ENCODE data around the gene OR5H1.

The OR5H1 gene

DNA sequence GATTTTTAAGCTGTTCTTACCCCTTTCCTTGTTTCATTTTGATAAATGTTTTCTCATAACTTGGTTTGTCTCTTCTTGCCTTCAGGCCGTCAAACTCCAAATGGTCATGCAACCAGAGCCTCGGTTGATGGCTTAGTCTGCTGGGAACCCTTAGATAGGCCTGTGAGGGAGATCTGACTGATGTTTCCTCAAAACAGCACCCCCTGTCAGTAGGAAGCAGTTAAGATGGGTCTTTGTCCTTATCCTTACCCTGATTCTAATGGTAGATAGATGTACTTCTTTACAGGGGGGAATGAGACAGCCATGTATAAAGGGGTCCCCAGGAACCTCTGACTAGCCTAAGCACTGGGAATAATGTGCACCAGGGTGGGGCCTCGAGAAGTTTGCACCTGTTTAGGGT lies 16.3 kb upstream of the OR5H1 start (continued):
- TF ChIP-seq ZBTB17 (tag by site-specific recombination; IDR thresholded peaks at IDR 0.05), result no peak
- no peak for TF ChIP-seq OSR2 (tag by site-specific recombination; IDR thresholded peaks at IDR 0.05)
- TF ChIP-seq, protein P1, sequence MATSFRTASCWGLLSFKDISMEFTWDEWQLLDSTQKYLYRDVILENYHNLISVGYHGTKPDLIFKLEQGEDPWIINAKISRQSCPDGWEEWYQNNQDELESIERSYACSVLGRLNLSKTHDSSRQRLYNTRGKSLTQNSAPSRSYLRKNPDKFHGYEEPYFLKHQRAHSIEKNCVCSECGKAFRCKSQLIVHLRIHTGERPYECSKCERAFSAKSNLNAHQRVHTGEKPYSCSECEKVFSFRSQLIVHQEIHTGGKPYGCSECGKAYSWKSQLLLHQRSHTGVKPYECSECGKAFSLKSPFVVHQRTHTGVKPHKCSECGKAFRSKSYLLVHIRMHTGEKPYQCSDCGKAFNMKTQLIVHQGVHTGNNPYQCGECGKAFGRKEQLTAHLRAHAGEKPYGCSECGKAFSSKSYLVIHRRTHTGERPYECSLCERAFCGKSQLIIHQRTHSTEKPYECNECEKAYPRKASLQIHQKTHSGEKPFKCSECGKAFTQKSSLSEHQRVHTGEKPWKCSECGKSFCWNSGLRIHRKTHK (tag by site-specific recombination; IDR thresholded peaks at IDR 0.05), result no peak
- no peak for TF ChIP-seq ZNF530 (tag by site-specific recombination; IDR thresholded peaks at IDR 0.05; ENCODE audit: low read depth)
- TF ChIP-seq YY1 (tag by site-specific recombination; IDR thresholded peaks at IDR 0.05), result no peak
- no peak for TF ChIP-seq YY2 (tag by site-specific recombination; IDR thresholded peaks at IDR 0.05)

DNA sequence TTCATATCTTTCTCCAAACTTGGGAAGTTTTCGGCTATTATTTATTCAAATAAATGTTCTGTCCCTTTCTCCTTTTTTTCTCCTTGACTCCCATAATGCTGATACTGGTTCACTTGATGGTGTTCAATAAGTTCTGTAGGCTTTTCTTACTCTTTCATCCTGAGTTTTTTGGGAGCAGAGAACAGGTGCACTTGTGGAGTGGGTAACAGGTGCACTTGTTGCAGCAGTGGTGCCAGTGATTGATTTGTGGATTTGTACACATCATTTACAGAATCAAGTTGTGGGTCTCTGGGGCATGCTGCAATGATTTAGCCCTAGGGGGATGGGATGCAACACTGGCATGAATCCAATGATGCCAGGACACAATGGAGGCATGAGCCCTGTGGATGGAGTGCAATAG lies 14.8 kb upstream of the OR5H1 start:
- no peak overlapping the region for H3K4me3 ChIP-seq (ENCODE audit: low read depth, low read length)
- no peaks in the 10 kb centered on the region for H3K36me3 ChIP-seq (ENCODE audit: control insufficient read depth in 2 of 2, insufficient read depth in 1 of 2, low read length in 2 of 2)
- CTCF ChIA-PET, result no interaction called here
- no peaks in the 10 kb centered on the region for H3K9me3 ChIP-seq (ENCODE audit: control insufficient read depth, insufficient read depth, low read depth, low read length)
- POLR2A ChIA-PET, result no interaction called here
- TF ChIP-seq MZF1 (tag by site-specific recombination; IDR thresholded peaks at IDR 0.05; ENCODE audit: borderline replicate concordance) (no peak), ZNF529 (tag by site-specific recombination; IDR thresholded peaks at IDR 0.05; ENCODE audit: insufficient replicate concordance) (no peak), ZNF768 (tag by site-specific recombination; IDR thresholded peaks at IDR 0.05) (no peak), ZNF266 (tag by site-specific recombination; IDR thresholded peaks at IDR 0.05; ENCODE audit: low read depth) (no peak), ZNF830 (tag by site-specific recombination; IDR thresholded peaks at IDR 0.05; ENCODE audit: low read depth) (no peak), KLF8 (tag by site-specific recombination; IDR thresholded peaks at IDR 0.05) (no peak), SCRT2 (tag by site-specific recombination; IDR thresholded peaks at IDR 0.05) (peak; percentile 85), SCRT1 (tag by site-specific recombination; IDR thresholded peaks at IDR 0.05; ENCODE audit: borderline replicate concordance) (peak; percentile 73), ZNF548 (tag by site-specific recombination; IDR thresholded peaks at IDR 0.05) (no peak), ZNF585B (tag by site-specific recombination; IDR thresholded peaks at IDR 0.05) (no peak), ZNF138 (tag by site-specific recombination; IDR thresholded peaks at IDR 0.05; ENCODE audit: borderline replicate concordance) (no peak), YY2 (tag by site-specific recombination; IDR thresholded peaks at IDR 0.05) (no peak)
- TF ChIP-seq, protein P2, sequence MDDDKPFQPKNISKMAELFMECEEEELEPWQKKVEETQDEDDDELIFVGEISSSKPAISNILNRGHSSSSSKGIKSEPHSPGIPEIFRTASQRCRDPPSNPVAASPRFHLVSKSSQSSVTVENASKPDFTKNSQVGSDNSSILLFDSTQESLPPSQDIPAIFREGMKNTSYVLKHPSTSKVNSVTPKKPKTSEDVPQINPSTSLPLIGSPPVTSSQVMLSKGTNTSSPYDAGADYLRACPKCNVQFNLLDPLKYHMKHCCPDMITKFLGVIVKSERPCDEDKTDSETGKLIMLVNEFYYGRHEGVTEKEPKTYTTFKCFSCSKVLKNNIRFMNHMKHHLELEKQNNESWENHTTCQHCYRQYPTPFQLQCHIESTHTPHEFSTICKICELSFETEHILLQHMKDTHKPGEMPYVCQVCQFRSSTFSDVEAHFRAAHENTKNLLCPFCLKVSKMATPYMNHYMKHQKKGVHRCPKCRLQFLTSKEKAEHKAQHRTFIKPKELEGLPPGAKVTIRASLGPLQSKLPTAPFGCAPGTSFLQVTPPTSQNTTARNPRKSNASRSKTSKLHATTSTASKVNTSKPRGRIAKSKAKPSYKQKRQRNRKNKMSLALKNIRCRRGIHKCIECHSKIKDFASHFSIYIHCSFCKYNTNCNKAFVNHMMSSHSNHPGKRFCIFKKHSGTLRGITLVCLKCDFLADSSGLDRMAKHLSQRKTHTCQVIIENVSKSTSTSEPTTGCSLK (tag by site-specific recombination; IDR thresholded peaks at IDR 0.05), result no peak
- TF ChIP-seq, protein P3, sequence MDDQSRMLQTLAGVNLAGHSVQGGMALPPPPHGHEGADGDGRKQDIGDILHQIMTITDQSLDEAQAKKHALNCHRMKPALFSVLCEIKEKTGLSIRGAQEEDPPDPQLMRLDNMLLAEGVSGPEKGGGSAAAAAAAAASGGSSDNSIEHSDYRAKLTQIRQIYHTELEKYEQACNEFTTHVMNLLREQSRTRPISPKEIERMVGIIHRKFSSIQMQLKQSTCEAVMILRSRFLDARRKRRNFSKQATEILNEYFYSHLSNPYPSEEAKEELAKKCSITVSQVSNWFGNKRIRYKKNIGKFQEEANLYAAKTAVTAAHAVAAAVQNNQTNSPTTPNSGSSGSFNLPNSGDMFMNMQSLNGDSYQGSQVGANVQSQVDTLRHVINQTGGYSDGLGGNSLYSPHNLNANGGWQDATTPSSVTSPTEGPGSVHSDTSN (CRISPR knock-in tag; IDR thresholded peaks at IDR 0.05), result no peak
- TF ChIP-seq, protein P4, sequence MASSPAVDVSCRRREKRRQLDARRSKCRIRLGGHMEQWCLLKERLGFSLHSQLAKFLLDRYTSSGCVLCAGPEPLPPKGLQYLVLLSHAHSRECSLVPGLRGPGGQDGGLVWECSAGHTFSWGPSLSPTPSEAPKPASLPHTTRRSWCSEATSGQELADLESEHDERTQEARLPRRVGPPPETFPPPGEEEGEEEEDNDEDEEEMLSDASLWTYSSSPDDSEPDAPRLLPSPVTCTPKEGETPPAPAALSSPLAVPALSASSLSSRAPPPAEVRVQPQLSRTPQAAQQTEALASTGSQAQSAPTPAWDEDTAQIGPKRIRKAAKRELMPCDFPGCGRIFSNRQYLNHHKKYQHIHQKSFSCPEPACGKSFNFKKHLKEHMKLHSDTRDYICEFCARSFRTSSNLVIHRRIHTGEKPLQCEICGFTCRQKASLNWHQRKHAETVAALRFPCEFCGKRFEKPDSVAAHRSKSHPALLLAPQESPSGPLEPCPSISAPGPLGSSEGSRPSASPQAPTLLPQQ (tag by site-specific recombination; IDR thresholded peaks at IDR 0.05), result no peak
- TF ChIP-seq, protein P5, sequence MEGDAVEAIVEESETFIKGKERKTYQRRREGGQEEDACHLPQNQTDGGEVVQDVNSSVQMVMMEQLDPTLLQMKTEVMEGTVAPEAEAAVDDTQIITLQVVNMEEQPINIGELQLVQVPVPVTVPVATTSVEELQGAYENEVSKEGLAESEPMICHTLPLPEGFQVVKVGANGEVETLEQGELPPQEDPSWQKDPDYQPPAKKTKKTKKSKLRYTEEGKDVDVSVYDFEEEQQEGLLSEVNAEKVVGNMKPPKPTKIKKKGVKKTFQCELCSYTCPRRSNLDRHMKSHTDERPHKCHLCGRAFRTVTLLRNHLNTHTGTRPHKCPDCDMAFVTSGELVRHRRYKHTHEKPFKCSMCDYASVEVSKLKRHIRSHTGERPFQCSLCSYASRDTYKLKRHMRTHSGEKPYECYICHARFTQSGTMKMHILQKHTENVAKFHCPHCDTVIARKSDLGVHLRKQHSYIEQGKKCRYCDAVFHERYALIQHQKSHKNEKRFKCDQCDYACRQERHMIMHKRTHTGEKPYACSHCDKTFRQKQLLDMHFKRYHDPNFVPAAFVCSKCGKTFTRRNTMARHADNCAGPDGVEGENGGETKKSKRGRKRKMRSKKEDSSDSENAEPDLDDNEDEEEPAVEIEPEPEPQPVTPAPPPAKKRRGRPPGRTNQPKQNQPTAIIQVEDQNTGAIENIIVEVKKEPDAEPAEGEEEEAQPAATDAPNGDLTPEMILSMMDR (tag by site-specific recombination; IDR thresholded peaks at IDR 0.05), result no peak
- TF ChIP-seq, protein P6, sequence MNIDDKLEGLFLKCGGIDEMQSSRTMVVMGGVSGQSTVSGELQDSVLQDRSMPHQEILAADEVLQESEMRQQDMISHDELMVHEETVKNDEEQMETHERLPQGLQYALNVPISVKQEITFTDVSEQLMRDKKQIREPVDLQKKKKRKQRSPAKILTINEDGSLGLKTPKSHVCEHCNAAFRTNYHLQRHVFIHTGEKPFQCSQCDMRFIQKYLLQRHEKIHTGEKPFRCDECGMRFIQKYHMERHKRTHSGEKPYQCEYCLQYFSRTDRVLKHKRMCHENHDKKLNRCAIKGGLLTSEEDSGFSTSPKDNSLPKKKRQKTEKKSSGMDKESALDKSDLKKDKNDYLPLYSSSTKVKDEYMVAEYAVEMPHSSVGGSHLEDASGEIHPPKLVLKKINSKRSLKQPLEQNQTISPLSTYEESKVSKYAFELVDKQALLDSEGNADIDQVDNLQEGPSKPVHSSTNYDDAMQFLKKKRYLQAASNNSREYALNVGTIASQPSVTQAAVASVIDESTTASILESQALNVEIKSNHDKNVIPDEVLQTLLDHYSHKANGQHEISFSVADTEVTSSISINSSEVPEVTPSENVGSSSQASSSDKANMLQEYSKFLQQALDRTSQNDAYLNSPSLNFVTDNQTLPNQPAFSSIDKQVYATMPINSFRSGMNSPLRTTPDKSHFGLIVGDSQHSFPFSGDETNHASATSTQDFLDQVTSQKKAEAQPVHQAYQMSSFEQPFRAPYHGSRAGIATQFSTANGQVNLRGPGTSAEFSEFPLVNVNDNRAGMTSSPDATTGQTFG (tag by site-specific recombination; IDR thresholded peaks at IDR 0.05; ENCODE audit: borderline replicate concordance), result no peak
- no peak overlapping the region for H3K27ac ChIP-seq (ENCODE audit: extremely low read depth, low read depth, low read length)
- H3K4me1 ChIP-seq (ENCODE audit: control insufficient read depth, insufficient read depth, low read length), result no peaks in the 10 kb centered on the region
